GM23338 (cell line): ENCODE data around the gene HSPA12B. TPM values are rescaled to one million over a fixed set of nuclear protein-coding genes. Genes with fewer than 3 reads are reported as not detected.

ENCODE experiments used
- ATAC-seq: fragments of 200-7000 bp; cut with Tn5 transposase; 3 replicates; pipeline ENCODE4 v1.9.1; 2020
- DNase-seq: peaks from one replicate; pipeline ENCODE4 v3.0.0-alpha.2; 2015; ENCODE audit warnings: low spot score
- H2AFZ ChIP-seq: fragments of 200-600 bp; sonication (generic); 2 replicates; pipeline ENCODE4 v1.8.0; 2016; ENCODE audit warnings: antibody characterized with exemption, mild to moderate bottlenecking, moderate library complexity
- H3F3A ChIP-seq: fragments of 200-600 bp; sonication (generic); replicated peaks from 2 replicates; pipeline ENCODE4 v1.8.0; 2017; ENCODE audit warnings: antibody characterized with exemption, mixed run types, low read depth
- H3K27ac ChIP-seq: fragments of 200-600 bp; sonication (generic); 2 replicates; pipeline ENCODE4 v1.6.1; 2016; ENCODE audit warnings: low read depth
- H3K27me3 ChIP-seq: fragments of 200-600 bp; sonication (generic); 2 replicates; pipeline ENCODE4 v1.8.0; 2016; ENCODE audit warnings: mild to moderate bottlenecking, mixed run types, moderate library complexity; ENCODE audit not compliant: insufficient read depth
- H3K36me3 ChIP-seq: fragments of 200-600 bp; sonication (generic); 2 replicates; pipeline ENCODE4 v1.8.0; 2016; ENCODE audit warnings: mild to moderate bottlenecking; ENCODE audit not compliant: insufficient read depth
- H3K4me1 ChIP-seq: fragments of 200-600 bp; sonication (generic); 2 replicates; pipeline ENCODE4 v1.8.0; 2016; ENCODE audit warnings: mild to moderate bottlenecking, moderate library complexity; ENCODE audit not compliant: insufficient read depth
- H3K4me2 ChIP-seq: fragments of 200-600 bp; sonication (generic); 2 replicates; pipeline ENCODE4 v1.7.1; 2017; ENCODE audit warnings: mixed run types
- H3K4me3 ChIP-seq: fragments of 200-600 bp; sonication (generic); 2 replicates; pipeline ENCODE4 v1.6.1; 2016; ENCODE audit warnings: mixed run types
- H3K79me2 ChIP-seq: fragments of 200-600 bp; sonication (generic); replicated peaks from 2 replicates; pipeline ENCODE4 v1.8.0; 2017; ENCODE audit warnings: mild to moderate bottlenecking; ENCODE audit not compliant: insufficient read depth
- H3K9me2 ChIP-seq: fragments of 200-600 bp; sonication (generic); 2 replicates; pipeline ENCODE4 v1.8.0; 2017; ENCODE audit not compliant: insufficient read depth
- H4K20me1 ChIP-seq: fragments of 200-600 bp; sonication (generic); replicated peaks from 2 replicates; pipeline ENCODE4 v1.8.0; 2017; ENCODE audit warnings: mild to moderate bottlenecking; ENCODE audit not compliant: insufficient read depth
- H3K27ac Mint-ChIP-seq: 2 replicates; pipeline ENCODE4 v1.8.0; 2020; ENCODE audit warnings: inconsistent platforms, mild to moderate bottlenecking, moderate library complexity, mixed read lengths
- H3K27me3 Mint-ChIP-seq: 3 replicates; pipeline ENCODE4 v1.8.0; 2022; ENCODE audit warnings: low read depth, mild to moderate bottlenecking, moderate library complexity, mixed read lengths, inconsistent platforms; ENCODE audit not compliant: insufficient read depth, poor library complexity
- H3K36me3 Mint-ChIP-seq: 3 replicates; pipeline ENCODE4 v1.8.0; 2021; ENCODE audit warnings: low read depth, mild to moderate bottlenecking, inconsistent platforms, moderate library complexity, mixed read lengths
- H3K4me1 Mint-ChIP-seq: 3 replicates; pipeline ENCODE4 v1.8.0; 2020; ENCODE audit warnings: mild to moderate bottlenecking, inconsistent platforms, mixed read lengths
- H3K4me3 Mint-ChIP-seq: 3 replicates; pipeline ENCODE4 v1.8.0; 2021; ENCODE audit warnings: moderate library complexity, mild to moderate bottlenecking, inconsistent platforms, mixed read lengths
- H3K9me3 Mint-ChIP-seq: 3 replicates; pipeline ENCODE4 v1.8.0; 2020; ENCODE audit warnings: moderate library complexity, mild to moderate bottlenecking, inconsistent platforms, mixed read lengths
- CREB1 ChIP-seq: fragments of 250-450 bp; sonication (Bioruptor Pico); IDR thresholded peaks from 2 replicates; pipeline ENCODE4 v1.5.0; 2020; ENCODE audit warnings: low read depth, mild to moderate bottlenecking, moderate library complexity
- EZH2 ChIP-seq: fragments of 200-600 bp; sonication (generic); IDR thresholded peaks from one replicate; pipeline ENCODE4 v1.8.0; 2017; ENCODE audit warnings: antibody characterized with exemption, mild to moderate bottlenecking, low read depth; ENCODE audit not compliant: unreplicated experiment
- EZH2phosphoT487 ChIP-seq: fragments of 200-600 bp; sonication (generic); IDR thresholded peaks from one replicate; pipeline ENCODE4 v1.8.1; 2018; ENCODE audit warnings: antibody characterized with exemption; ENCODE audit not compliant: unreplicated experiment
- JUNB ChIP-seq: IDR thresholded peaks from one replicate; pipeline ENCODE4 v1.6.1; 2016; ENCODE audit warnings: antibody characterized with exemption; ENCODE audit not compliant: unreplicated experiment
- NANOG ChIP-seq: IDR thresholded peaks from 2 replicates; pipeline ENCODE4 v1.6.1; 2016; ENCODE audit warnings: antibody characterized with exemption, borderline replicate concordance
- POLR2AphosphoS5 ChIP-seq: IDR thresholded peaks from 2 replicates; pipeline ENCODE4 v1.6.1; 2016; ENCODE audit warnings: antibody characterized with exemption, low read depth
- STAT1 ChIP-seq: IDR thresholded peaks from one replicate; pipeline ENCODE4 v1.6.1; 2016; ENCODE audit warnings: antibody characterized with exemption; ENCODE audit not compliant: unreplicated experiment
- ZNF114 ChIP-seq: fragments of 250-450 bp; sonication (Bioruptor Pico); IDR thresholded peaks from 2 replicates; pipeline ENCODE4 v1.5.0; 2020; ENCODE audit warnings: mild to moderate bottlenecking, moderate library complexity
- ZNF331 ChIP-seq: fragments of 250-450 bp; sonication (Bioruptor Pico); IDR thresholded peaks from 2 replicates; pipeline ENCODE4 v1.5.0; 2020; ENCODE audit warnings: low read depth, mild to moderate bottlenecking, moderate library complexity
- polyA plus RNA-seq: library from polyadenylated mRNA; unstranded; fragments of >200 nt; fragmentation: Nextera tagmentation; extraction: Ambion mirVana; gene quantifications from 2 replicates; pipeline ENCODE4 v1.2.1, GENCODE V29; 2016
- total RNA-seq: library from RNA; depleted of rRNA; stranded (reverse); fragments of >200 nt; shearing (Covaris generic); gene quantifications from 2 replicates; pipeline ENCODE4 v1.2.3, GENCODE V29; 2014
- TF ChIP-seq, protein P1 (sequence below): IDR thresholded peaks from one replicate; pipeline ENCODE4 v1.6.1; 2018; ENCODE audit warnings: antibody characterized with exemption; ENCODE audit not compliant: unreplicated experiment
- TF ChIP-seq, protein P2 (sequence below): IDR thresholded peaks from 2 replicates; pipeline ENCODE4 v1.6.1; 2016; ENCODE audit warnings: antibody characterized with exemption
- TF ChIP-seq, protein P3 (sequence below): fragments of 250-450 bp; sonication (Bioruptor Pico); IDR thresholded peaks from 2 replicates; pipeline ENCODE4 v1.5.0; 2020; ENCODE audit warnings: mild to moderate bottlenecking, moderate library complexity

Gene HSPA12B
- total and polyA plus RNA-seq, 2 experiments from 2014 or later = 2.8 to 6.5 TPM

DNA sequence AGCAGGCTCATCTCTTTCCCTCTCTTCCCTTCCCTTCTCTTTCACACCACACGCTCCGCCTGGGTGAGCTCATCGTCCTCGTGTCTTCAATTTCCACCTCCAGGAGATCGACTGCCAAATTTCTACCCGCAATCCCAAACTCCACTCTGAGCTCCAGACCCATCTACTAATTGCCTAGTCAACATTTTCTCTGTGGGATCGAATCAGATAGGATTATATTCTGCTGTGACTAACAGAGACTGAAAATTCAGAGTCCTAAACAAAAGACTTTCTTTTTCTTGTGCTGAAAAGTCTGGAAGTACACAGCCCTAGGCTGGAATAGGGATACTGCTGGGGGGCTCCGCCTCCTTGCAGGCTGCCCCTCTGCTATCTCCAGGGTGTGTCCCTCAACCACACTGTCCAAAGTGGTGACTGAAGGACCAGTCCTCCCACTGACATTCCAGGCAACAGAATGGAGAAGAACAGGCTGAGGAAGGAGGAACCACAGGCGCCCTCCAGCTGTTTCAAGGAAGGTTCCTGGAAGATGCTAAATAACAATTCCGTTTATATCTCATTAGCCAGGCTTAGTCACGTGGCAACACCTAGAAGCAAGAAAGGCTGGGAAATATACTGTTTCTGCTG is 5.0 kb upstream of the HSPA12B start (continued):
- TF ChIP-seq, protein P1, sequence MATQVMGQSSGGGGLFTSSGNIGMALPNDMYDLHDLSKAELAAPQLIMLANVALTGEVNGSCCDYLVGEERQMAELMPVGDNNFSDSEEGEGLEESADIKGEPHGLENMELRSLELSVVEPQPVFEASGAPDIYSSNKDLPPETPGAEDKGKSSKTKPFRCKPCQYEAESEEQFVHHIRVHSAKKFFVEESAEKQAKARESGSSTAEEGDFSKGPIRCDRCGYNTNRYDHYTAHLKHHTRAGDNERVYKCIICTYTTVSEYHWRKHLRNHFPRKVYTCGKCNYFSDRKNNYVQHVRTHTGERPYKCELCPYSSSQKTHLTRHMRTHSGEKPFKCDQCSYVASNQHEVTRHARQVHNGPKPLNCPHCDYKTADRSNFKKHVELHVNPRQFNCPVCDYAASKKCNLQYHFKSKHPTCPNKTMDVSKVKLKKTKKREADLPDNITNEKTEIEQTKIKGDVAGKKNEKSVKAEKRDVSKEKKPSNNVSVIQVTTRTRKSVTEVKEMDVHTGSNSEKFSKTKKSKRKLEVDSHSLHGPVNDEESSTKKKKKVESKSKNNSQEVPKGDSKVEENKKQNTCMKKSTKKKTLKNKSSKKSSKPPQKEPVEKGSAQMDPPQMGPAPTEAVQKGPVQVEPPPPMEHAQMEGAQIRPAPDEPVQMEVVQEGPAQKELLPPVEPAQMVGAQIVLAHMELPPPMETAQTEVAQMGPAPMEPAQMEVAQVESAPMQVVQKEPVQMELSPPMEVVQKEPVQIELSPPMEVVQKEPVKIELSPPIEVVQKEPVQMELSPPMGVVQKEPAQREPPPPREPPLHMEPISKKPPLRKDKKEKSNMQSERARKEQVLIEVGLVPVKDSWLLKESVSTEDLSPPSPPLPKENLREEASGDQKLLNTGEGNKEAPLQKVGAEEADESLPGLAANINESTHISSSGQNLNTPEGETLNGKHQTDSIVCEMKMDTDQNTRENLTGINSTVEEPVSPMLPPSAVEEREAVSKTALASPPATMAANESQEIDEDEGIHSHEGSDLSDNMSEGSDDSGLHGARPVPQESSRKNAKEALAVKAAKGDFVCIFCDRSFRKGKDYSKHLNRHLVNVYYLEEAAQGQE = no peak
- TF ChIP-seq ZNF331 (no peak), JUNB (no peak), POLR2AphosphoS5 (no peak)
- TF ChIP-seq, protein P2, sequence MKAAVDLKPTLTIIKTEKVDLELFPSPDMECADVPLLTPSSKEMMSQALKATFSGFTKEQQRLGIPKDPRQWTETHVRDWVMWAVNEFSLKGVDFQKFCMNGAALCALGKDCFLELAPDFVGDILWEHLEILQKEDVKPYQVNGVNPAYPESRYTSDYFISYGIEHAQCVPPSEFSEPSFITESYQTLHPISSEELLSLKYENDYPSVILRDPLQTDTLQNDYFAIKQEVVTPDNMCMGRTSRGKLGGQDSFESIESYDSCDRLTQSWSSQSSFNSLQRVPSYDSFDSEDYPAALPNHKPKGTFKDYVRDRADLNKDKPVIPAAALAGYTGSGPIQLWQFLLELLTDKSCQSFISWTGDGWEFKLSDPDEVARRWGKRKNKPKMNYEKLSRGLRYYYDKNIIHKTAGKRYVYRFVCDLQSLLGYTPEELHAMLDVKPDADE = no peak

DNA sequence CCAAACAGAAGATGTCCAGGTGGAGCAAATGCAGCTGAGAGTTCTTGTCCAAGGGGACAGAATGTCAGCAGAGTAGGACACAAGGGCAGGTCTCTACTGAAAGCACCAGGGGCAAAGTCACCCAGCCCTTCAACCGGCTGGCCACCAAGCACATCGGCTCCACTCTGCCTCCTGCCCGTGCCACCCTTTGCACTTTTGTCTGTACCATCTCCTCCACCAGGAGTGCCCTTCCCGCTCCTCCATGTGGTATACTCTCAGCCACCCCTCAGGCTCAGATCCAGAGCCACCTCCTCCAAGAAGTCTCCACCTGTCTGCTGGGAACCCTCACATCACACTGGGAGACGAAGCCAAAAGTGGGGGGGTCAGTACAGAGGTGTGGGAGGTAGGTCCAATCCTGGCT is 4.1 kb upstream of the HSPA12B start:
- ATAC-seq = no peak
- H3K4me1 ChIP-seq = peaks cover 5% of the 10 kb centered on the region; the same call in 1 of the 2 replicates
- H3K4me2 ChIP-seq = no peak overlapping the region
- H3K27me3 ChIP-seq = peaks cover 29% of the 10 kb centered on the region
- no peak overlapping the region for H3K4me3 ChIP-seq
- Mint-ChIP-seq H3K27ac (no peak overlapping the region), H3K9me3 (no peaks in the 10 kb centered on the region; the same call in 2 of the 3 replicates), H3K27me3 (peaks cover 34% of the 10 kb centered on the region), H3K36me3 (no peaks in the 10 kb centered on the region; the same call in 2 of the 3 replicates), H3K4me3 (no peak overlapping the region), H3K4me1 (peaks cover 15% of the 10 kb centered on the region)
- no peaks in the 10 kb centered on the region for H3F3A ChIP-seq
- no peaks in the 10 kb centered on the region for H4K20me1 ChIP-seq
- H3K36me3 ChIP-seq = no peaks in the 10 kb centered on the region
- H3K9me2 ChIP-seq = no peaks in the 10 kb centered on the region
- no peak overlapping the region for H3K27ac ChIP-seq
- H3K79me2 ChIP-seq = no peaks in the 10 kb centered on the region
- DNase-seq = no peak
- no peak overlapping the region for H2AFZ ChIP-seq
- TF ChIP-seq, protein P2 = no peak
- TF ChIP-seq ZNF114 = no peak
- no peak for TF ChIP-seq EZH2
- TF ChIP-seq, protein P3, sequence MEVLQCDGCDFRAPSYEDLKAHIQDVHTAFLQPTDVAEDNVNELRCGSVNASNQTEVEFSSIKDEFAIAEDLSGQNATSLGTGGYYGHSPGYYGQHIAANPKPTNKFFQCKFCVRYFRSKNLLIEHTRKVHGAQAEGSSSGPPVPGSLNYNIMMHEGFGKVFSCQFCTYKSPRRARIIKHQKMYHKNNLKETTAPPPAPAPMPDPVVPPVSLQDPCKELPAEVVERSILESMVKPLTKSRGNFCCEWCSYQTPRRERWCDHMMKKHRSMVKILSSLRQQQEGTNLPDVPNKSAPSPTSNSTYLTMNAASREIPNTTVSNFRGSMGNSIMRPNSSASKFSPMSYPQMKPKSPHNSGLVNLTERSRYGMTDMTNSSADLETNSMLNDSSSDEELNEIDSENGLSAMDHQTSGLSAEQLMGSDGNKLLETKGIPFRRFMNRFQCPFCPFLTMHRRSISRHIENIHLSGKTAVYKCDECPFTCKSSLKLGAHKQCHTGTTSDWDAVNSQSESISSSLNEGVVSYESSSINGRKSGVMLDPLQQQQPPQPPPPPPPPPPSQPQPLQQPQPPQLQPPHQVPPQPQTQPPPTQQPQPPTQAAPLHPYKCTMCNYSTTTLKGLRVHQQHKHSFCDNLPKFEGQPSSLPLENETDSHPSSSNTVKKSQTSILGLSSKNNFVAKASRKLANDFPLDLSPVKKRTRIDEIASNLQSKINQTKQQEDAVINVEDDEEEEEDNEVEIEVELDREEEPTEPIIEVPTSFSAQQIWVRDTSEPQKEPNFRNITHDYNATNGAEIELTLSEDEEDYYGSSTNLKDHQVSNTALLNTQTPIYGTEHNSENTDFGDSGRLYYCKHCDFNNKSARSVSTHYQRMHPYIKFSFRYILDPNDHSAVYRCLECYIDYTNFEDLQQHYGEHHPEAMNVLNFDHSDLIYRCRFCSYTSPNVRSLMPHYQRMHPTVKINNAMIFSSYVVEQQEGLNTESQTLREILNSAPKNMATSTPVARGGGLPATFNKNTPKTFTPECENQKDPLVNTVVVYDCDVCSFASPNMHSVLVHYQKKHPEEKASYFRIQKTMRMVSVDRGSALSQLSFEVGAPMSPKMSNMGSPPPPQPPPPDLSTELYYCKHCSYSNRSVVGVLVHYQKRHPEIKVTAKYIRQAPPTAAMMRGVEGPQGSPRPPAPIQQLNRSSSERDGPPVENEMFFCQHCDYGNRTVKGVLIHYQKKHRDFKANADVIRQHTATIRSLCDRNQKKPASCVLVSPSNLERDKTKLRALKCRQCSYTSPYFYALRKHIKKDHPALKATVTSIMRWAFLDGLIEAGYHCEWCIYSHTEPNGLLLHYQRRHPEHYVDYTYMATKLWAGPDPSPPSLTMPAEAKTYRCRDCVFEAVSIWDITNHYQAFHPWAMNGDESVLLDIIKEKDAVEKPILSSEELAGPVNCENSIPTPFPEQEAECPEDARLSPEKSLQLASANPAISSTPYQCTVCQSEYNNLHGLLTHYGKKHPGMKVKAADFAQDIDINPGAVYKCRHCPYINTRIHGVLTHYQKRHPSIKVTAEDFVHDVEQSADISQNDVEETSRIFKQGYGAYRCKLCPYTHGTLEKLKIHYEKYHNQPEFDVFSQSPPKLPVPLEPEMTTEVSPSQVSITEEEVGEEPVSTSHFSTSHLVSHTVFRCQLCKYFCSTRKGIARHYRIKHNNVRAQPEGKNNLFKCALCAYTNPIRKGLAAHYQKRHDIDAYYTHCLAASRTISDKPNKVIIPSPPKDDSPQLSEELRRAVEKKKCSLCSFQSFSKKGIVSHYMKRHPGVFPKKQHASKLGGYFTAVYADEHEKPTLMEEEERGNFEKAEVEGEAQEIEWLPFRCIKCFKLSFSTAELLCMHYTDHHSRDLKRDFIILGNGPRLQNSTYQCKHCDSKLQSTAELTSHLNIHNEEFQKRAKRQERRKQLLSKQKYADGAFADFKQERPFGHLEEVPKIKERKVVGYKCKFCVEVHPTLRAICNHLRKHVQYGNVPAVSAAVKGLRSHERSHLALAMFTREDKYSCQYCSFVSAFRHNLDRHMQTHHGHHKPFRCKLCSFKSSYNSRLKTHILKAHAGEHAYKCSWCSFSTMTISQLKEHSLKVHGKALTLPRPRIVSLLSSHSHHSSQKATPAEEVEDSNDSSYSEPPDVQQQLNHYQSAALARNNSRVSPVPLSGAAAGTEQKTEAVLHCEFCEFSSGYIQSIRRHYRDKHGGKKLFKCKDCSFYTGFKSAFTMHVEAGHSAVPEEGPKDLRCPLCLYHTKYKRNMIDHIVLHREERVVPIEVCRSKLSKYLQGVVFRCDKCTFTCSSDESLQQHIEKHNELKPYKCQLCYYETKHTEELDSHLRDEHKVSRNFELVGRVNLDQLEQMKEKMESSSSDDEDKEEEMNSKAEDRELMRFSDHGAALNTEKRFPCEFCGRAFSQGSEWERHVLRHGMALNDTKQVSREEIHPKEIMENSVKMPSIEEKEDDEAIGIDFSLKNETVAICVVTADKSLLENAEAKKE (CRISPR knock-in tag) = no peak
- no peak for TF ChIP-seq NANOG
- no peak for TF ChIP-seq STAT1
- no peak for TF ChIP-seq CREB1 (CRISPR knock-in tag)
- no peak for TF ChIP-seq EZH2phosphoT487
- TF ChIP-seq JUNB = no peak
- no peak for TF ChIP-seq ZNF331
